CD4-positive, alpha-beta T cell treated with Interleukin-2 at 100 ng/mL for 4 hours (primary cell): ENCODE results near the gene PTPRN2.
"Not testable (repeated sequence)": the region's sequence is repeated elsewhere in the genome, so short reads cannot be mapped to it uniquely, and the experiment has no call there.

ENCODE experiments used
- DNase-seq: peaks from one replicate; pipeline ENCODE4 v3.0.0-alpha.2; 2020; ENCODE audit warnings: low spot score

PTPRN2 gene

GRCh38 chr7:158587162-158588084 lies at the start of gene PTPRN2:
PTPRN2 (minus strand) TSS chr7:158587823.
- DNase-seq: peak; percentile 7

DNA sequence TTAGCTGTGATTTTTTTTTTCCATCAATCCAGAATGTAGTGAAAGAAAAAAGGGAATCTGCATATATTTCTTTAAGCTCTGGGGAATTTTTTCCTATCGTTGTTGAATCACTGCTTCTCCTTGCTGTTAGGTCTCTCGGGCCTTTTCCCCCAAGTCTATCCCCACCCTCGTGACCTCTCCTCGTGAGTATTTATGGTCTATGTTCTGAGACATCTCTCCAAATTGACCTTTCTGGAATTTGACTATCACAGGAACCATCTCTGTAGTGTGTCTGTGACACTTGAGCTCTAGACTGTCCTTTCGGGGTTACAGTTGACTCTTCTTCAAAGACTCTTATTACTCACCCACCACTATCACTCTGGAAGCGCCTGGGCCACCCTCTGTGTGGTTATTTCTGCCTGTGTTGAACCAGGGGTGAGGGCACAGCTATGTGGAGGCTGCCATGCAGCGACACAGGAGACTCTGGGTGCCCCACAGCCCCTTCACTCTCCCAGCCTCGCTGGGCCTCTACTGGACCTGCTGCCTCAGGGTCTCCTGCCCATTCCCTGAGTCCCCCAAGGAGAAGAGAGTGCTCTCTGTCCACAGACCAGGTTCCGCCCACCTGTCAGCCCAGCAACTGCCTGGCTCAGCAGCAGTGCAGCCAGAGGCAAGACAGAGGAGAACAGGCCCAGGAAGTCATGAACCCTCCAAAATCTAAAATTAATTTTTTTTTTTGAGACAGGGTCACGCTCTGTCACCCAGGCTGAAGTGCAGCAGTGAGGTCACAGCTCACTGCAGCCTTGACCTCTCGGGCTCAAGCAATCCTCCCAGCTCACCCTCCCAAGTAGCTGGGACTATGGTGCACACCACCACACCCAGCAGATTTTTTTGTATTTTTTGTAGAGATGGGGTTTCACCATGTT lies 45.7 kb upstream of the PTPRN2 start:
- no peak for DNase-seq

- DNase-seq: no peak
Observed at GRCh38 chr7:158631574-158632195, 44.1 kb upstream of the PTPRN2 start.

DNA sequence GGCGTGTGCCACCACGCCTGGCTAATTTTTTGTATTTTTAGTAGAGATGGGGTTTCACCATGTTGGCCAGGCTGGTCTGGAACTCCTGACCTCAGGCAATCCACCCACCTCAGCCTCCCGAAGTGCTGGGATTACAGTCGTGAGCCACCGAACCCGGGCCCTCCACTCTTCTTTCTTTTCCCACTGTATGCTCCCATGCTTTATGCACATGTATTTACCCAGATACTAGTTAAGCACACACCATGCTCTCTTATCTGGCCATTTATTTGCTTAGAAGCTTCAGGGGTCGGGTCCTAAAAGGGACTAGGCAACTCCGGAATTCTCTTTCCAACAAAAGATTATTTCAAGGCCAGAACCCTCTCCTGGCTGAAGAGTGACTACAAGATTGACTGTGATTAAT lies 38.7 kb upstream of the PTPRN2 start:
- DNase-seq: not testable (repeated sequence)

GRCh38 chr7:158623241-158623640 lies 35.6 kb upstream of the PTPRN2 start:
- DNase-seq: no peak

DNA sequence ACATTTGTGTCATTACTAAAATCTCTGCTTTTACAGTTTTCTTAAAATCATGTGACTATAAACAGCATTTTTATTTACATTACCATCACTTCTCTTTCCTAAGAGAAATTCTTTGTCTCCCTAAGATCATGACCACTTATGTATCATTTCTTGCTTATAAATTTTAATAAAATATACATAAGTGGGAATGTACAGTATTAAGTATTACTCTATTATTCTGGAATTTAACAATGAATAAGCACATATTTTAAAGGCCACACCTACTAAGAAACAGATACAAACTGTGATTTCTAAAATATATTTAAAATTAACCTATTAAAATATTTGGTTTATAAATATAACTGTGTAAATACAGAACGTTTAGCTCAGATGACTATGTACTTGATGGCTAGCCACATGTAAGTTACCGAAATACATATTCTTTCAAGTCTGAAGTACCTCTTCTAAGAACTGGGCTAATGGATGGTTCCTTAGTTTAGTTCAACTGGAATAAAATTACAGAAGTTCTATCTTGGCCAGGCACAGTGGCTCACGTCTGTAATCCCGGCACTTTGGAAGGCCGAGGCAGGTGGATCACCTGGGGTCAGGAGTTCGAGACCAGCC lies 33.3 kb upstream of the PTPRN2 start:
- DNase-seq: no peak

GRCh38 chr7:158620418-158620817 lies 32.8 kb upstream of the PTPRN2 start:
- DNase-seq: no peak

GRCh38 chr7:158618745-158619140 lies 31.1 kb upstream of the PTPRN2 start:
- DNase-seq: no peak

- DNase-seq: no peak
Observed at GRCh38 chr7:158617737-158618128, 30.1 kb upstream of the PTPRN2 start.

- DNase-seq: no peak
Observed at GRCh38 chr7:158616050-158616449, 28.4 kb upstream of the PTPRN2 start.

DNA sequence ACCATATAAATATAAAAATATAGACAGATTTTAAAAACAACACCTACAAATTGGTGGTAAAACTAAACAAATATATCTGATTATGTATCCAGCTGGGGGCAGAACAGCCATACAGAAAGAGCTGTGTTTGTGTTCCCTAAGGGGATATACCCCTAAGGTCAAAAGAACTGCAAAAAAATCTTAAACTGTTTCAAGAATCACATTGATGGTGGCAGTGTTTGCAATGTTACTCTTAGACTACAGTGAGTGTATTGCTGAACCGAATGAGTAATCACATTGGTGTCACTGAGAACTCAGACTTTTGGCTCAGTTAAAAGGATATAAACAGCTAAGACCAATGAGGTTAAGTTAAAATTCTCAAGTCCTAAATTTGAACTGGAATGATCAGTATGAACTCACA lies 27.1 kb upstream of the PTPRN2 start:
- DNase-seq: no peak

- no peak for DNase-seq
Observed at GRCh38 chr7:158613481-158613880, 25.9 kb upstream of the PTPRN2 start.

DNA sequence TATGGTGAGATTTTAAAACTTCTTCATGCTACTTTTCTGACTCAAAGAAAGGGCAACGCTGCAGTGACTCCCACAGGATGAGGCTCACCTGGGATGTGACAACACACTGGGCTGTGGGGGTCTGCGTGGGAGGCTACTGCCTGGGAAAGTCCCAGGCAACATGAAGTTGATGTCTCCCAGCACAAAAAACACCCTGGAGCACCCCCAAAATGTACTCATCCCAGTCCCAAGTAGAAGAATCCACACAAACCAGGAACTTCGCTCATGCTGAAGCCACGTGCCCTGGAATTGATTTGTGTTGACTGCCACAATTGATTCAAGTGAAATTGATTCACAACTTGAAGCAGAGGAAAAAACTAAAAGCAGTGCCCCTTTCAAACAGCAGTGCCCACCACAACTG lies 24.9 kb upstream of the PTPRN2 start:
- no peak for DNase-seq

GRCh38 chr7:158611541-158611940 lies 23.9 kb upstream of the PTPRN2 start:
- no peak for DNase-seq

DNA sequence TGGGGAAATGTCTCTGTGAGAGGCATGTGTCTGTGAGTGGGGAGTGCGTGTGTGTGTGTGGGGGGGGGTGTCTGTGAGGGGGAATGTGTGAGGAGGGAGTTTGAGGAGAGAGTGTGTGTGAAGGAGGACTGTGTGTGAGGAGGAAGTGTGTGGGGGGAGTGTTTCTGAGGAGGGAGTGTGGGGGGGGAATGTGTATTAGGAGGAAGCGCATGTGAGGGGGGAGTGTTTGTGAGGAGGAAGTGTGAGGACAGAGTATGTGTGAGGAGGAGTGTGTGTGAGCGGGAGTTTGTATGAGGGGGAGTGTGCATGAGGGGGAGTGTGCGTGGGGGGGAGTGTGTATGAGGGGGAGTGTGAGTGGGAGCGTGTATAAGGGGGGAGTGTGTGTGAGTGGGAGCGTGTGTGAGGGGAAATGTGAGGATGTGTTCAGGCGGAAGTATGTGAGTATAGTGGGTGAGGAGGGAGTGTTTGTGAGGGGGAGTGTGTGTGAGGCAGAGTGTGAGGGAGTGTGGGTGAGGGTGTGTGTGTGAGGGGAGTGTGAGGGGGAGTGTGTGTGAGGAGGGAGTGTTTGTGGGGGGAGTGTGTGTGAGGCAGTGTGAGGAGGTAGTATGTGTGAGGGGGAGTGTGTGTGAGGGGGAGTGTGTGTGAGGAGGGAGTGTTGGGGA lies 21.8 kb upstream of the PTPRN2 start:
- no peak for DNase-seq

DNA sequence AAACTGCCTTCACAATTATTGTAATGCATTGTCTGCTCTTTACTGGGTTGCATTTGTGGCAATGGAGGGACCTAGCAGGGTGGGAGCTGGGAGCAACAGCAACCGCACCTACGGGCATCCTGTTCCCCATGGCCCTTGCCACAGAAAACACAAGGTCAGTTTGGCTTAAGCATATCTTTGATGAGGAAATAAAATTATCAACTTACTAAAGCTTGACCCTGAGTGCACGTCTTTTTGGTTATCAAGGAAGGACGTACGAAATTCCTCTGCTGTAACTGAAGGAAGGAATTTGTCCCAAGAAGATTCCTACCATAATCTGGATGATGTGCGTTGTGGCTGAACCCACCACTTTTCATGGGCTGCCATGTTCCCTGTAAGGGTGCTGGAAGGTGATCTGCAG lies 19.9 kb upstream of the PTPRN2 start:
- DNase-seq: no peak

DNA sequence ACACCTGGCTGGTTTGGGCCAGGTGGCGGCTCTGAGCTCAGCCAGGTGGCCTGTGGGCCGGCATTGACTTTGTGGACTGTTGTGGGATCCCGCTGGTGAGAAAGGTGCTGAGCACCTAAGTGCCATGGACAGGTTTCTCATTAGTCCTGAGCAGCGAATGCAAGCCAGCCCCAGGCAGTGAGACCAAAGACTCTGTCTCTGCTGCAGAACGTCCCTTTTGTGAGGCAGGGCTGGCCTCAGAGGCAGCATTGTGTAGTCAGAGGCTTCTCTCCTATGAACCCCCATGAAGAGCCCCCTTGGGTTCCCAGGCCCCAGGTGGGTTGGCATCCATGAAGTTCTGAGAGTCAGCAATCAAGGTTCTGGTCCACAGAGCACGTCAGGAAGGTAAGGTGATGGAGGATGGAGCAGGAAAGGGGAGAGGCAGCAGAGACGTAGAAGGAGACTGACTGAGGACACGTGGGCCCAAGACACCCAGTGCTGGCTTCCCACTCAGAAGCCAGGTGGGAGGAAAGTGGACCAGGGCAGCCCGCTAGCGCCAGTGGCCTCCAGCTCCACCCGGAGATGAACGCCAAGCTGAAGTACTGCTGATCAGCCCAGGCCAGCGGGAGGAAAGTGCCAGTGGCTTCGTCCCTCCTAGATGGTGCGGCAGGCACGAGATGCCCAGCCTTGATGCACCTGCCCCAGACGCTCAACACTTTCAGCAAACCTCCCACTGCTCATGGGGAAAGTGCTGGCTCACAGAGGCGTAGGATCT lies 19.2 kb upstream of the PTPRN2 start:
- DNase-seq: no peak

DNA sequence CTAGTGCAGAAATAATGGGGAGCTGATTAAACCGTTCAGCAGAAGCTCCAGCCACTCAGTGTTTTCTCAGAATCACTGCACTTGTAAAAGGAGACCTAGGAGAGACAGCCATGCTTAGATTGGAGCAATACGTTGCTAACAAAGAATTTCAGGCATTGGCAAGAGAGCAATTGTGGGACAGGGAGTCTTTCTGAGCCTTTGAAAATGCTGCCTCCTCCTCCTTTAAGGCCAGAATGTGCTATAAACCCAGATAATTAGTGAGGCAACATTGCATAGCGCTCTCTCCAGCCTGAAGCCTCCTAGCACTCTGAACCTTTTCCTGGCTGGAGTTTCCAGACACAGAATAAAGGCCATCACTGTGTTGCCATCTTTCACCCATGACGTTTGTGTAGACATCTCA lies 18.5 kb upstream of the PTPRN2 start:
- DNase-seq: no peak

DNA sequence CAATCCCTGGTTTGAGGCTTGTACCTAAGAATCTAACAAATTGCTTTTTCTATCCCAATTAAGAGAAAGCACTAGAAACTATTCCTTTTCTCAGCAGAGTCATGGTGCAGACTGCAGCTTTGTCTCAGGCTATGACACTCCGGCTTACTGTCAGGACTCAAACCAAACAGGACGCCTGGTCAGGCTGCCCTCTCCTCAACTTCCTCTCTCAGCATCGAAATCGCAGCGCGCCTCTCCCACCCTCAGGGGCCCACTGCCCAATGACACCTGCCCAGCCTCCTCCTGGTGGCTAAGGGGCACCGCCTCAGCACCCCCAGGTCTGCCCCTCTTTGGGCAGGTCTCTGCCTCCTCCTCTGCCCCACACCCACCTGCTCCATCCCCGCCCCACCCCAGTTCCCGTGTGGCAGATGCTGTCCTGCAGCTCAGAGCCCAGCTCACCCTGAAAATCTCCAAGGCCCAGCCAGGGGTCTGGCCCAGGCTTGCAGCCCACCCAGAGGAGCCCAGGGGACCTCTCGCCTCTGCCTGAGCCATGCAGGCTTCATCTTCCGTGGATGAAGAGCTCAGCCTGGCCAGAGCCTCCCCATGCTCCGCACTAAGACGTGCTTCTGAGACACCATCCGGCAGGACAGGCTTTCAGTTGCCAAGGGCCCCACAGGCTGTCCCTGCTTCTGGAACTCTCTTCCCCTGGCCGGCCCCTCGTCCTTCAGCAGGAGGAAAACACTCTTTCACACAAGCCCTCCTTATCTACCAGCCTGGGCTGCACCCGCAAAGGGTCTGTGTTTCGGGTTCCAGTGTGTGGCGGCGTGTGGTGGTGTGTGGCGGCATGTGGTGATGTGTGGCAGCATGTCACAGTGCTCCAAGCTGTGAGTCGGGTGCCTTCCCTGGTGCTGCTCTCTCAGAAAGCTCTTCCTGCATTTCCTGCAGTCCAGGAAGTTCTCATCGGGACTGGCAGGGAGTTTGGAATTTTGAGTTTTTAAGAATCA lies 16.4 kb upstream of the PTPRN2 start:
- DNase-seq: no peak
